Stimulated activated CD4-positive, alpha-beta T cell treated with anti-CD3 and anti-CD28 coated beads, Interleukin-1b, Interleukin-23, amount 100 ng/mL, for 4 hours (primary cell): Measurements from ENCODE around the gene IRF9.

Experiments
- DNase-seq, 2 donors: peaks; one replicate each; pipeline ENCODE4 v3.0.0-alpha.2; 2020; ENCODE audit warnings: low read depth in 2 of 2

The IRF9 gene, protein sequence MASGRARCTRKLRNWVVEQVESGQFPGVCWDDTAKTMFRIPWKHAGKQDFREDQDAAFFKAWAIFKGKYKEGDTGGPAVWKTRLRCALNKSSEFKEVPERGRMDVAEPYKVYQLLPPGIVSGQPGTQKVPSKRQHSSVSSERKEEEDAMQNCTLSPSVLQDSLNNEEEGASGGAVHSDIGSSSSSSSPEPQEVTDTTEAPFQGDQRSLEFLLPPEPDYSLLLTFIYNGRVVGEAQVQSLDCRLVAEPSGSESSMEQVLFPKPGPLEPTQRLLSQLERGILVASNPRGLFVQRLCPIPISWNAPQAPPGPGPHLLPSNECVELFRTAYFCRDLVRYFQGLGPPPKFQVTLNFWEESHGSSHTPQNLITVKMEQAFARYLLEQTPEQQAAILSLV

DNA sequence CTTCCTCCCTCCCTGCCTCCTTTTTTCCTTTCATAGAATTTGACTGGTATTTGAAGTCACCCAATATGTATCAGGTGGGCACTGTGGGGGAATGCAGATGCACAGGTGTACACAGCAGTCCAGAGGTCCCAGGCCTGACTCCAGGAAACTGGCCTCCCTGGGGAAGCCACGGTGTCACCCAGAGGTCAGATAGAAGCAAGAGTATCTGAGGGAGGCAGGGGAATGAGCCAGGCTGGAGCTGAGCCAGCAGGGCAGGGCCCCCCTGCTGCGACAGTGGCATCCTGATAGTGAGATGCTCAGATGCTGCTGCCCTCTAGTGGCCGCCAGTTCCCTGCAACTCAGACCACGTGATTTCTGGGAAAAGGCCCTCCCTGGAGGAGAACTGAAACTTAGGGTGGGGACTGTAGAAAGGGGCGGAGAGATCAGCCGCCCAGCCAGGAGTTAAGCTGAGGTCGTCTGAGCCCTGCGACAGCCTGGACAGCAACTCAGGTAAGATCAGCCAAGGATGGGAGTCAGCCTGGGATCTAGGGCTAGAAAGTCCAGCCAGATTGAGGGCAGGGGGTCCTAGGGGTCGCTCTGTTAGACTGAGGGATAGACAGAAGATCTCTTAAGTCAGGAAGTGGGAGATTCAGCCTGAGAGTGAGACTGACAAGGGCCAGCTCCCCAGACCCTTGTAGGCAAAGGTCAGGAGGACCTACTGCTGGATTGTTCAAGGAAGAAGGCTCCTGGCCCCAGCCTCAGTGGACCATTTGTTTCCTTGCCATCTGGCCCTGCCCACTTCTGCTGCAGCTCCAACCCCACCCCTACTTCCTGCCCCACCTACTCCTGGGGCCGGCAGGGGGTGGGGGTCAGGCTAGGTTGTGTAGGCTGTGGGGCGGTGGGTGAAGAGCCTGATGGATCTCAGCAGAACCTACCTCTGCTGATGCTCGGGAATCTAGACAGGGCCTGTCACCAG lies at the start of gene IRF9:
IRF9 (plus strand) TSS at position 416 of the 955 bp plus-strand sequence. CDS start 880 bp downstream, outside the sequence.
- DNase-seq, result peak; percentile 93 to 100

DNA sequence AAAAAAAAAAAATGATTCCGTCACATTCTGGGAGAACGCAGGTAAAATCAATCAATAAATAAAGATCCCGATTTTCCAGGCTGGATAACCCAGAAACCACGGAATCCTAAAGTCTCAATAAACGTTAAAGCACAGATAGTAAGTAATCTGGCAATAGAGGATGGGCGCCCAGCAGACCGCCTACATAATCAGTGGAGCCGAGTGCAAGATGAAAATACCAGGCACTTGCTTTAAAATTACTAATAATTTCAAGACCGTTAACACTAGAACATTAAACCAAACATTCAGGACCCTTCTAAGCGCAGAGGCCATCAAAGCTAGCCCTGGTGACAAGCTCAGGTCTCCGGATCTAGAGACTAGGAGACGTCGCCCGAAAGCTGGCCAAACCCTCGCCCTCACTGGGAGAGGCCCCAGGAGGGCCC lies 47.7 kb upstream of the IRF9 start:
- DNase-seq, result no peak

DNA sequence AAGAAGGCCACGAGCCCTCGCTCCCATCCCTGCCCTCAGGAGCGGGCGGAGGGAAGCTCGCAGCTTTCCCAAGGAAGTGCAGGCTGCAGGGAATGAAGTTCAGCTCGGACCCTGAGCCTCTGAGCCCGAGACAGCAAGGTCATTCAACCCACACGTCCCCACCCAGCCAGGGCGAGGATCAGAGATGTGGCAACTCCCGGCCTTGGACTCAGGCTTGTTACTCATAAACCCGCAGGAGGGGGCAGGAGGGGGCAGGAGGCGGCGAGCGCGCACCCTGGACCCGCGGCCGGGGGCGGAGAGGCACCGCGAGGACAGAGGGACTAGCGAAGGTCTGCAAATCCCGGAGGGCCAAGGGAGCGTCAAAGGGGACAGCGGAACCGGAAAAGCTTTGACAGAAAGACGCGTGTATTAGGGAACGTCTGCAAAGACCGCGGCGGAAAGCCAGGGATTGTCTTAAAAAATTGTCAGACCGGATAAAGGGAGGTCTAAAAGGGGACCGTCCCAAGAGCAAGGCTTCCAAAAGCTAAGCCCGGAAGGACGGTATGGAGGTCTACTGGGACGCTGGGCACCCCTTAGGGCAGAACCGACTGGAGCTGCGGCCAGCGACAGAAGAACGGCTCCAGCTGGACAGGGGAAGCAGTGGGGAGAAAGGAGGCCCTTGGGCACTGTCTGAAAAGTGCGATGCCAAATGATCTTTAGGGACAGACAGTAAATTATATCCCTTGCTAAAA lies 47.1 kb upstream of the IRF9 start:
- peak; percentile 46 to 55 for DNase-seq

DNA sequence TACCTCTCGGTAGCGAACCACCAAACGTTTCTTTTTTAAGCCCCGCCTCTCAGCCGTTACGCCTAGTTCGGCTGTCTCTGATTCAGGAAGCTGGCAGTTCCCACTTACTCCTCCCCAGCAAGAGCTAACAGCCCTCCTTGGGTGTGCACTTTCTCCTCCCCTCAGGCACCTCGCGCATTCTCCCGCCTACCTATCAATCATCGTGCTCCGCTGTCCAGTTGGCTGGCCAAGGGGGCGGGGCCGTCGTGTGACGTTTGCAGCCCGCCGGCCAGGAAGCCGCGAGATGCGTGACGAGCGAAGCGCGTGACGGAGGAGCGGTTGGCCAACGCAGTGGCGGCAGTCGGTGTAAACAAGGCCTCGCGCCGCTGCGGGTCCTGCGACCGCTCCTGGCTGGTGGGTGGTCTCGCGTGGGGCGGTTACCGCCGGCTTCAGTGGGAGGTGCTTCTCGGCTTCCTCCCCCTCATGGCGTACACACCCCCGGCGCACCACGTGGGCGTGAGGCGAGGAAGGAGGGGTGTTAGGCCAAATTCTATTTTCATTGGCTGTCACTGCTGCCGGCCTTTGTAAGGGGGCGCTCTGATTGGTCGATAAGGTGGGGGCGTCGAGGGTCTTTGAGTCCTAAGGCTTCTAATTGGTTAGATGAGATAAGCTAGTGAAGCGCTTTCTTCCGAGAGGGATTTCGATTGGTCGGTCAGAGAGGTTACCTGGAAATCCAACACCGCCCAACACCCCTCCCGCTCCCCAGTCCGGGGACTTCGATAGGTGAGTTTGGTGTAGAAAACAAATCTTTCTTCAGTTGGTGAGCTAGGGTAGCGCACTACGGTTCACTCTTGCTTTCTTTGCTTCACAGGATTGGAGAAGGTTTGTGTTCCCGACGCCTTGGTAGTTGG lies 46.3 kb upstream of the IRF9 start, which contains the start of the genes DCAF11 and NRL:
DCAF11 (plus strand) TSS at position 246 of the 890 bp plus-strand sequence. CDS start 818 bp downstream, outside the sequence.
NRL (minus strand) TSS at position 418 of the 890 bp plus-strand sequence. CDS start 32,101 bp downstream, outside the sequence.
- DNase-seq, result peak; percentile 96 to 98

DNA sequence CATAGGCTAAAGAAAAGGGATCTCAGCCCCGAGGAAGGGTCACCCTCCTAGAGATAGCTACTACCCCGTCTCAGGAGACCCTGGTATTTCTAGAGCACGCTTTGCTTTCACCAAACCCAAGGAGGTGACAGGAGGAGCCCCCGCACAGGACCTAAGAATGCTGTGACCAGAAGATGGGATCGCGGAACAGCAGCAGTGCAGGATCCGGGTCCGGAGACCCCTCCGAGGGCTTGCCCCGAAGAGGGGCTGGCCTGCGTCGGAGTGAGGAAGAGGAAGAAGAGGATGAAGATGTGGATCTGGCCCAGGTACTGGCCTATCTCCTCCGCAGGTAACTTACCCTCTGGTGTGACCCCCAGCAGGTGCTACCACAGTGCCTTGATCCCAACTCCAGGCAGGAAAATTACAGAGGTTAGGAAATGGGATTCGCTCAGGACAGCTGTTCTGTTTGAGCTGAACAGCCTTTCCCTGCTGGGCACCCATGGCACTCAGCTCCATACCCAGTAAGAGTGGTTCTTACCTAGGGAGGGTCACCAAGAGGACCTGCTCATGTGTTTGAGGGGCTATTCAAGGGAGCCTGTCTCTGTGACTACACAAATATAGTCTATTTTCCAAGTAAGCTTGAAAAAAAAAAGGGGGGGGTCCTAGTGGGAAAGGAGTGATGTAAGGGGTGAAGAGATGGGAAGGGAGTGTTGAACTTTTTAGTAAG lies 45.5 kb upstream of the IRF9 start:
- no peak for DNase-seq

DNA sequence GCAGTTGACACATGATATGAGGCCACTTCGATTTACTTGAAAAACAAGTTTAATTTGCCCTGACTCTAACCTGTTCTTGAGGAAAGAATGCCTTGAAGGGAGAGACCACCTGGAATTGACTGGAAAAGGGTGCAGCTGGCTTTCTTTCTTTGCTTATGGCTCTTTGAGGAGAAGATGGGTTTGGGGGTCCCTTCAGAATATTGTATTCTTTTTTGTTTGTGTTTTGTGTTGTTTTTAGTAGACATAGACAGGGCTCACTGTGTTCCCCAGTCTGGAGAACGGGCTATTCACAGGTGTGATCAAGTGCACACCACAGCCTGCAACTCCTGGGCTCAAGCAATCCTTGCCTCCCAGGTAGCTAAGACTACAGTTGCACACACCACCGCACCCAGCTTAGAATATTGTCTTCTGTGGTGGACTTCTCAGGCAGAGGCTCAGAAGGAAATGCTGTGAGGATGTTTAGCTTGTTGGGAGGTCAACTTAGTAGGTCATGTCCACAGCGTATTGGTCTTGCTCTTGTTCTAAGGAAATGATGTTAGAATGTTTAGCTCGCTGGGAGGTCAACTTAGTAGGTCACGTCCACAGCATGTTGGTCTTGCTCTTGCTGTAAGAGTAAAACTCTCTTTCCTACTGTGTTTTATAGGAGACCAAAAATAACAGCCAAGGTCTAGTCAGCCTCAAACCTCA lies 44.8 kb upstream of the IRF9 start:
- DNase-seq, result no peak

DNA sequence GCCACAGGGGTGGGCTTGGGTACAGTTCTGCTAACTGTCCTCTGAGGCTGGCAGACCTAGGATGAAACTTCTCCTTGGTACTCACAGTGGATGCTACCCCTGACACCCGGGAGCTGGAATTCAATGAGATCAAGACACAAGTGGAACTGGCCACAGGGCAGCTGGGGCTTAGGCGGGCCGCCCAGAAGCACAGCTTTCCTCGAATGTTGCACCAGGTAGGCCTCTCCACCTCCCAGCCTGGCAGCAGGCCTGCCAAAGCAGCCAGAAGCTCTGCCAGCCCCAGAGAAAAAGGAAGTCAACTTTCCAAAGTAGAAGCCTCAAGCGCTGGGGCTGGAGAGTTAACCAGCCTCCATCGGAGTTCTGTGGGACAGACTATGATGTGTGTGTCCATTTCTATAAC lies 43.9 kb upstream of the IRF9 start:
- no peak for DNase-seq

DNA sequence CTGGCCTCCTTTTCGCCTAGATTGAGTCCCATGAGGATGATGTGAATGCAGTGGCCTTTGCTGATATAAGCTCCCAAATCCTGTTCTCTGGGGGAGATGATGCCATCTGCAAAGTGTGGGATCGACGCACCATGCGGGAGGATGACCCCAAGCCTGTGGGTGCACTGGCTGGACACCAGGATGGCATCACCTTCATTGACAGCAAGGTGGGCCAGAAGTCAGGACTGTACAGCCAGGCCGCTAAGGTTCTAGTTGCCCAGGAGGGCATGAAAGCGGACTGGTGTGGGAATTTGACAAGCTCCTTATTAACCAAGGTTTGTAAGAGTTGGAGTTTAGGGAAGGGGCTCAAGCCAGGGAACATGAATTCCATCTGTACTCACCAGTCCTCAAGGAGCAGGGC lies 41.4 kb upstream of the IRF9 start:
- no peak for DNase-seq

DNA sequence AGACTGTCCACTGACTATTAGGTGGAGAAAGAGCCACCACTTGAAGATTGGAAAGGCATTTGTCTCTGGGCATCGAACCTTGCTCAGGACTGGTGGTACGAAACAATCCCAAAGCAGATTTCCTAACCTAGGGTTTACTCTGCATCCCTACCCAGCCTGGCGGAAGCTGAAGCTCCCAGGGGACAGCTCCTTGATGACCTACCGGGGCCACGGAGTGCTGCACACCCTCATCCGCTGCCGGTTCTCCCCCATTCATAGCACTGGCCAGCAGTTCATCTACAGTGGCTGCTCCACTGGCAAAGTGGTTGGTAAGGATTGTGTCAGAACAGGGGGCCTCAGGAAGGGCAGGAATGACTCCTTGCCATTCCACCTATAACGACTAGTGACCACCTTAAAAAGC lies 39.9 kb upstream of the IRF9 start:
- DNase-seq, result no peak

DNA sequence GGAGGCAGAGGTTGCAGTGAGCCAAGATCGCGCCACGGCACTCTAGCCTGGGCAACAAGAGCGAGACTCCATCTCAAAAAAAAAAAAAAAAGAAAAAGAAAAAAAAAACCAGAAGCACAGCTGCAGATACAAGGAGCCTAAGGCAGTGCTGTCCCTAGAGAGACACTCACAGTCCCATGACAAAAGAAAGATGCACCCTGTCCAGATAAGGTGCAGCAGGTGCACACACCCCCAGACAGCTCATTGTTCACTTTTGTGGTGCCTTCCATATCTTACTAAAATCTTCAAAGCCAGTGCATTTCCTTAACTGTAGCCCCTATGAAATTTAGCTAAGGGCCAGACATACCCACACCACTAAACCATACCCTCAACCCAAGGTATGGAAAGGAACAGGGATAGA lies 38.6 kb upstream of the IRF9 start:
- no peak for DNase-seq

DNA sequence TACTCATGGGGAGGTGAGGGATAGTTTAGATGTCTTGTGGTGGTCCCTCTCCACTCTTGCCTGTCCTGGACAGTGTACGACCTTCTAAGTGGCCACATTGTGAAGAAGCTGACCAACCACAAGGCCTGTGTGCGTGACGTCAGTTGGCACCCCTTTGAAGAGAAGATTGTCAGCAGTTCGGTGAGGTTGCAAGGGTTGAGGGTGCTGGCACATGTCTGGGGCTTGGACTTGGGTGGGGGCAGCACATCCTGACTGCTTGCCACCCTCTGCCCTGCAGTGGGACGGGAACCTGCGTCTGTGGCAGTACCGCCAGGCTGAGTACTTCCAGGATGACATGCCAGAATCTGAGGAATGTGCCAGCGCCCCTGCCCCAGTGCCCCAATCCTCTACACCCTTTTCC lies 38.2 kb upstream of the IRF9 start:
- no peak for DNase-seq

DNA sequence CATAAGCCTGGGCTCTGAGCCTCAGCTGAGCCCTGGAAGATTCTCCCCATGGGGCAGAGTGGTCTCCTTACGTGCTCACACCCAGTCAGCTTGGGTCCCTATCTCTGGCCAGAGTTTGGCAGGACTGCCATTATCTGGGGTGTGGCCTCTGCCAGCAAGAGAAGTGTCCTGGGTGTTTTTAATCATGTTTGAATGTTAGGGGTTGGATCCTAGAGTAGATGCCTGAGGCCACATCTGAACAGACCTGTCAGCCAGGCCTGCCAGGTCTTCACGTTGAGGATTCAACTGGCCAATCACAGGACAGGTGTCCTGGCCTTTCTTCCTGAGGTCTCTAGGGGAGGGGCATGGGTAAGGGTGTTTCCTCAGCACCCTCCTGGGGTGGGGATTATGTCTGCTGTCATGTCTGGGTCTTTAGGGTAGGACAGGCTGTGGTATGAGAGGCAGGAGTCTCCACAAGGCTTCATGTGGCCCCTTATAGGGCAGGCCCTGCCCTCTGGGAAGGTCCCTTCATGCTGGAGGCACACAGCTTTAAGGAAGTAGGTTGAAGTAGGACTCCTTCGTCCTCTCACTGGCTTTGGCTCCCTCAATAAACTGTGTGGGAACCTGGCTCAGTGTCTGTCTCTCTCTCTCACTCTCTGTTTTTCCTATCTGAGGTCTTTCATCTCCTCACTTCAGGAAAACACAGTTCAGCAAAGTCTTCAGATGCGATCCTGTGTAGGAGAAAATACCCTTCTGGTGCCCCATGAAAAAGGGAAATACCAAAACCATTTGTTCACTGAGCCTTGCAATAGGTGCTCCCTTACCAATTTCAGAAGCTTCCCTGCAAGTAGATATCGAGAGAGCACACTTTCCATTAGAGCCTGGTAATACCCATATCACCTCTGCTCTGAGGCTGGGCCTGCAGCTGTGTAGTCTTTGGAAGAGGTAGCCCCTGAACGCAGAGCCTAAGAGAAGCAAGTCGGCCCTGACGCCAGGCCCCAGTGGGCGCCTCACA lies 37.3 kb upstream of the IRF9 start:
- DNase-seq, result no peak

DNA sequence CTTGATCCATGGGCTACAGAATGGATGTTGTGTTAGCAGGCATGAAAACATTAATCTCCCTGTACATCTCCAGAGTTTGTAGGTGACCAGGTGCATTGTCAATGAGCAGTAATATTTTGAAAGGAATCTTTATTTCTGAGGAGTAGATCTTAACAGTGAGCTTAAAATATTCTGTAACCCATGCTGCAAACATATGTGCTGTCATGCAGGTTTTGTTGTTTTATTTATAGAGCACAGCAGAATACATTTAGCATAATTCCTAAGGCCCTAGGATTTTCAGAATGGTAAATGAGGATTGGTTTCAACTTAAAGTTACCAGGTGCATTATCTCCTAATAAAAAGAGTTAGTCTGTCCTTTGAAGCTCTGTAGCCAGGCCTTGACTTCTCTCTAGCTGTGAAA lies 34.1 kb upstream of the IRF9 start:
- no peak for DNase-seq

DNA sequence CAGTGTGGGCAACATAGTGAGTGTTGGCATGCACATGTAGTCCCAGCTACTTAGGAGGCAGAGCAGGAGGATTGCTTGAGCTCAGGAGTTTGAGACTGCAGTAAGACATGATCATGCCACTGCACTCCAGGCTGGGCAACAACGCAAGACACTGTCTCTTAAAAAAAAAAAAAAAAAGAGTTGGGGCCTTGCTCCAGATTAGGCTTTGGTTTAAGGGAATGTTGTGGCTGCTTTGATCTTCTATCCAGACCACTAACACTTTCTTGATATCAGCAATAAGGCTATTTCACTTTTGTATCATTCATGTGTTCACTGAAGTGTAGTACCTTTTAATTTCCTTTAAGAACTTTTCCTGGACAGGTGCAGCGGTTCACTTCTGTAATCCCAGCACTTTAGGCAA lies 33.4 kb upstream of the IRF9 start:
- DNase-seq, result no peak

DNA sequence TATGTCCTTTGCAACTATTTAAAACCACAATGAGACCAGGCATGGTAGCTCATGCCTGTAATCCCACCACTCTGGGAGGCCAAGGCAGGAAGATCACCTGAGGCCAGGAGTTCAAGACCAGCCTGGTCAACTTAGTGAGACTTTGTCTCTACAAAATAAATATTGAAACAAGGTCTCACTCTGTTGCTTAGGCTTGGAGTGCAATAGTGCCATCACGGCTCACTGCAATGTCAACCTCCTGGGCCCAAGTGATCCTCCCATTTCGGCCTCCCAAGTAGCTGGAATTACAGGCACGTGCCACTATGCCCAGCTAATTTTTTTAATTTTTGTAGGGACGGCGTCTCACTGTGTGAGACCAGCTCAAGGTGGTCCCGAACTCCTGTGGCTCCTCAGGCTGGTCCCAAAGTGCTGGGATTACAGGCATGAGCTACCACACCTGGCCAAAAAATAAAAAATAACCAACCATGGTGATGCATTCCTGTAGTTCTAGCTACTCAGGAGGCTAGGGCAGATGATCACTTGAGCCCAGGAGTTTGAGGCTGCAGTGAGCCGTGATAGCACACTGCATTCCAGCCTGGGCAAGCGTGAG lies 31.6 kb upstream of the IRF9 start:
- no peak for DNase-seq

DNA sequence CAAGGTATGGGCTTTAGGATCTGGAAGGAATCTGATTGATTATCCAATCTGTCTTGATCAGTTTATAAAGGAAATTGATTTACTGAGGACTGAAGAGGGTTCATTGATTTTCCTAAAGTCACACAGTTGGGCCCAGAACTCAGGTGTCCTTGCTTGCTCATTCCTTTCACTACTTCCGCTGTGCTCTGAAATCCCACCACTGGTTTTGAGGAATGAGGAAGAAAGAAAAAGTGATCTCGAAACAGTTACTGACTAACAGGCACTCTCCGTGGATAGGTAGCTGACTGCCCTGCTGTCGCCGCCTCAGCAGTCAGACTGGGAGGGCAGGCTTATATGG lies 30.7 kb upstream of the IRF9 start, which contains the start of gene FITM1:
FITM1 (plus strand) TSS at position 280 of the 337 bp plus-strand sequence. CDS start 905 bp downstream, outside the sequence.
- no peak for DNase-seq

DNA sequence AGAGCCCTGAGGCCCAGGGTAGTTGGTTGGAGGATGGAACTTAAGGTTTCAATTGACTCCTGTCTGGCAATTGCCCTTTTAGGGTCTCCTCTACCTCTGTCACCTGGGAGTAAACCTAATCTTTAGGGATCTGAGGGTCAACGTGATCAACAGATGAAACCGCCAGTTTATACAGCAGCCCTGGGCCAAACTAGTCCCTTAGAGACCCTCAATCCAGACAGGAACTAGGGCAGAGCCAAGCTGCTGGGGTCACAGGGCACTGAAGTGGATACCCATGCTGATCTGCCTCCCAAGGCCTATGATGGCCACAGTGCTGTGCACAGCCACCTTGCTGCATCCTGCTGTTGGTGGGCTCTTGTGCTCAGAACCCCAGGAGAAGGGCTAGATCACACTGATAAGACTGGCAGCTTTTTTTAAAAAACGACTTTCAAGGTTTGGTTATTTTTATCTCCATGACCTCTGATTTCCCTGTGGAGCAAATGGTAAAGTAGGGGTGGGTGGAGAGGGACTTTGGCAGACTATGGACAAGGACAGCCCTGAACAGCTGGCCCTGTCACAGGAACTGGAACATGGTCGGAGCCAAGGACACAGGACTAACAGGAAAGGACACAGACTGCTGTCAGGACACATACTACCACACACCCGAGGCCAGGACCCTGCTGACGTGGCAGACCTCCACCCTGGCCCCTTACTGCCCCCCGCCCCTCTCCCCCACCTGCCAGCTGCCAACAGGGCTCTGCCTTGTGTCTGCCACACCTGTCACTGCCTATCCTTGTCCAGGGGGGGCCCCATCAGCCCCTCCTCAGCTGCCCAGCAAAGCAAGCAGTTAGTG lies 30.1 kb upstream of the IRF9 start:
- no peak for DNase-seq
